IPS-18a (cell line): ENCODE measurements around the gene PPP2R5C.

Experiments used
- H3K27ac ChIP-seq: one replicate; pipeline ENCODE4 v1.5.1; 2013; ENCODE audit warnings: low read length
- H3K27me3 ChIP-seq: one replicate; pipeline ENCODE4 v1.6.1; 2013; ENCODE audit warnings: mild to moderate bottlenecking, low read length; ENCODE audit not compliant: control insufficient read depth, insufficient read depth
- H3K36me3 ChIP-seq: one replicate; pipeline ENCODE4 v1.6.1; 2013; ENCODE audit warnings: low read depth, low read length; ENCODE audit not compliant: control insufficient read depth
- H3K4me1 ChIP-seq: one replicate; pipeline ENCODE4 v1.6.1; 2013; ENCODE audit warnings: low read depth, low read length; ENCODE audit not compliant: control insufficient read depth
- H3K4me3 ChIP-seq: one replicate; pipeline ENCODE4 v1.5.1; 2013; ENCODE audit warnings: low read length
- H3K9ac ChIP-seq: one replicate; pipeline ENCODE4 v1.6.1; 2013; ENCODE audit warnings: mild to moderate bottlenecking, low read length, moderate library complexity
- H3K9me3 ChIP-seq: one replicate; pipeline ENCODE4 v1.6.1; 2013; ENCODE audit warnings: low read depth, low read length; ENCODE audit not compliant: control insufficient read depth

The PPP2R5C gene

GRCh38 chr14:101959277-101959676 lies 197.8 kb downstream of the PPP2R5C start:
- no peaks in the 10 kb centered on the region for H3K4me1 ChIP-seq
- no peaks in the 10 kb centered on the region for H3K36me3 ChIP-seq
- no peak overlapping the region for H3K27ac ChIP-seq
- H3K9me3 ChIP-seq: no peaks in the 10 kb centered on the region
- no peak overlapping the region for H3K4me3 ChIP-seq
- no peak overlapping the region for H3K9ac ChIP-seq
- peaks cover 33% of the 10 kb centered on the region for H3K27me3 ChIP-seq

- Histone ChIP-seq H3K4me3 (no peak overlapping the region), H3K27ac (no peak overlapping the region), H3K4me1 (no peaks in the 10 kb centered on the region)
Observed at GRCh38 chr14:101960225-101960624, 198.7 kb downstream of the PPP2R5C start.

GRCh38 chr14:101961011-101961721 lies 199.7 kb downstream of the PPP2R5C start:
- peaks cover 33% of the 10 kb centered on the region for H3K27me3 ChIP-seq
- H3K36me3 ChIP-seq: no peaks in the 10 kb centered on the region
- H3K27ac ChIP-seq: no peak overlapping the region
- no peaks in the 10 kb centered on the region for H3K9me3 ChIP-seq
- H3K4me1 ChIP-seq: peaks cover 5% of the 10 kb centered on the region
- no peak overlapping the region for H3K4me3 ChIP-seq
- no peak overlapping the region for H3K9ac ChIP-seq

More at GRCh38 chr14:101960225-101960624, 198.7 kb downstream of the PPP2R5C start:
- H3K9me3 ChIP-seq: no peaks in the 10 kb centered on the region
- no peaks in the 10 kb centered on the region for H3K36me3 ChIP-seq
- H3K9ac ChIP-seq: no peak overlapping the region
- peaks cover 33% of the 10 kb centered on the region for H3K27me3 ChIP-seq

GRCh38 chr14:101961746-101962502 lies 200.4 kb downstream of the PPP2R5C start:
- Histone ChIP-seq H3K36me3 (no peaks in the 10 kb centered on the region), H3K4me1 (peaks cover 13% of the 10 kb centered on the region), H3K27me3 (peaks cover 33% of the 10 kb centered on the region), H3K9ac (no peak overlapping the region), H3K4me3 (no peak overlapping the region), H3K9me3 (no peaks in the 10 kb centered on the region), H3K27ac (no peak overlapping the region)

- H3K4me1 ChIP-seq: peaks cover 14% of the 10 kb centered on the region
- no peak overlapping the region for H3K4me3 ChIP-seq
- no peaks in the 10 kb centered on the region for H3K9me3 ChIP-seq
- H3K27ac ChIP-seq: no peak overlapping the region
- no peak overlapping the region for H3K9ac ChIP-seq
- H3K27me3 ChIP-seq: peaks cover 33% of the 10 kb centered on the region
- H3K36me3 ChIP-seq: no peaks in the 10 kb centered on the region
Observed at GRCh38 chr14:101962503-101962874, 201.0 kb downstream of the PPP2R5C start.

GRCh38 chr14:101963052-101963451 lies 201.5 kb downstream of the PPP2R5C start:
- no peak overlapping the region for H3K9ac ChIP-seq
- H3K4me3 ChIP-seq: no peak overlapping the region

GRCh38 chr14:101963656-101964296 lies 202.3 kb downstream of the PPP2R5C start:
- Histone ChIP-seq H3K36me3 (no peaks in the 10 kb centered on the region), H3K4me3 (peak overlapping the region; percentile 50), H3K27me3 (peaks cover 33% of the 10 kb centered on the region), H3K9ac (no peak overlapping the region), H3K4me1 (peaks cover 14% of the 10 kb centered on the region), H3K9me3 (no peaks in the 10 kb centered on the region), H3K27ac (no peak overlapping the region)

More at GRCh38 chr14:101963052-101963451, 201.5 kb downstream of the PPP2R5C start:
- Histone ChIP-seq H3K27ac (no peak overlapping the region), H3K4me1 (peaks cover 14% of the 10 kb centered on the region), H3K9me3 (no peaks in the 10 kb centered on the region), H3K27me3 (peaks cover 33% of the 10 kb centered on the region), H3K36me3 (no peaks in the 10 kb centered on the region)

GRCh38 chr14:101964297-101965180 lies 203.0 kb downstream of the PPP2R5C start, which contains the start of gene DYNC1H1:
DYNC1H1 (plus strand) TSS chr14:101964573; CDS start chr14:101964692, 119 bp downstream.
- peaks cover 4% of the 10 kb centered on the region for H3K36me3 ChIP-seq
- H3K9me3 ChIP-seq: no peaks in the 10 kb centered on the region
- H3K27me3 ChIP-seq: peaks cover 33% of the 10 kb centered on the region
- peak within 1 kb of the TSS; percentile 57 for H3K4me3 ChIP-seq
- H3K27ac ChIP-seq: peak within 1 kb of the TSS; percentile 31
- H3K4me1 ChIP-seq: peaks cover 14% of the 10 kb centered on the region
- peak within 1 kb of the TSS; percentile 86 for H3K9ac ChIP-seq

- H3K4me1 ChIP-seq: peaks cover 14% of the 10 kb centered on the region
Observed at GRCh38 chr14:101965181-101965544, 203.7 kb downstream of the PPP2R5C start.

GRCh38 chr14:101965770-101966722 lies 204.5 kb downstream of the PPP2R5C start:
- H3K9me3 ChIP-seq: no peaks in the 10 kb centered on the region
- no peak overlapping the region for H3K27ac ChIP-seq
- peaks cover 14% of the 10 kb centered on the region for H3K4me1 ChIP-seq
- H3K4me3 ChIP-seq: peak overlapping the region; percentile 57
- H3K9ac ChIP-seq: peak overlapping the region; percentile 86
- H3K27me3 ChIP-seq: peaks cover 29% of the 10 kb centered on the region
- H3K36me3 ChIP-seq: peaks cover 9% of the 10 kb centered on the region

More at GRCh38 chr14:101965181-101965544, 203.7 kb downstream of the PPP2R5C start:
- H3K36me3 ChIP-seq: peaks cover 9% of the 10 kb centered on the region
- H3K4me3 ChIP-seq: peak overlapping the region; percentile 57
- H3K9ac ChIP-seq: peak overlapping the region; percentile 86
- no peaks in the 10 kb centered on the region for H3K9me3 ChIP-seq
- H3K27ac ChIP-seq: peak overlapping the region; percentile 31
- H3K27me3 ChIP-seq: peaks cover 33% of the 10 kb centered on the region
